ENCODE results near the gene ATG4B.

GRCh38 chr2:241701399-241702154 is 64.1 kb downstream of the ATG4B start, which contains the start of gene ING5:
- TF ChIP-seq, protein P1, sequence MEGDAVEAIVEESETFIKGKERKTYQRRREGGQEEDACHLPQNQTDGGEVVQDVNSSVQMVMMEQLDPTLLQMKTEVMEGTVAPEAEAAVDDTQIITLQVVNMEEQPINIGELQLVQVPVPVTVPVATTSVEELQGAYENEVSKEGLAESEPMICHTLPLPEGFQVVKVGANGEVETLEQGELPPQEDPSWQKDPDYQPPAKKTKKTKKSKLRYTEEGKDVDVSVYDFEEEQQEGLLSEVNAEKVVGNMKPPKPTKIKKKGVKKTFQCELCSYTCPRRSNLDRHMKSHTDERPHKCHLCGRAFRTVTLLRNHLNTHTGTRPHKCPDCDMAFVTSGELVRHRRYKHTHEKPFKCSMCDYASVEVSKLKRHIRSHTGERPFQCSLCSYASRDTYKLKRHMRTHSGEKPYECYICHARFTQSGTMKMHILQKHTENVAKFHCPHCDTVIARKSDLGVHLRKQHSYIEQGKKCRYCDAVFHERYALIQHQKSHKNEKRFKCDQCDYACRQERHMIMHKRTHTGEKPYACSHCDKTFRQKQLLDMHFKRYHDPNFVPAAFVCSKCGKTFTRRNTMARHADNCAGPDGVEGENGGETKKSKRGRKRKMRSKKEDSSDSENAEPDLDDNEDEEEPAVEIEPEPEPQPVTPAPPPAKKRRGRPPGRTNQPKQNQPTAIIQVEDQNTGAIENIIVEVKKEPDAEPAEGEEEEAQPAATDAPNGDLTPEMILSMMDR (IDR thresholded peaks at IDR 0.05): no peak
- no peak for TF ChIP-seq EZH2phosphoT487 (IDR thresholded peaks at IDR 0.05)
